Epithelial cell of esophagus (primary cell): ENCODE measurements around the gene BPGM.
"Not testable (repeated sequence)": the region's sequence is repeated elsewhere in the genome, so short reads cannot be mapped to it uniquely, and the experiment has no call there.

Experiments
- DNase-seq: peaks from one replicate; pipeline ENCODE4 v3.0.0; 2010; ENCODE audit warnings: low read depth
- H3K4me3 ChIP-seq: 2 replicates; pipeline ENCODE4 v1.5.1; 2011; ENCODE audit warnings: mild to moderate bottlenecking, low read length, control low read depth
- CTCF ChIP-seq: IDR thresholded peaks from 2 replicates; pipeline ENCODE4 v1.5.1; 2011; ENCODE audit warnings: low read depth, mild to moderate bottlenecking, low read length, control low read depth, inconsistent platforms; ENCODE audit not compliant: insufficient read depth; ENCODE audit errors: missing control alignments

The BPGM gene

GRCh38 chr7:134639683-134640279 lies 6.9 kb upstream of the BPGM start:
- no peak overlapping the region for H3K4me3 ChIP-seq
- DNase-seq: no peak
- TF ChIP-seq CTCF: no peak

GRCh38 chr7:134640842-134641715 lies 5.6 kb upstream of the BPGM start:
- TF ChIP-seq CTCF: no peak
- no peak overlapping the region for H3K4me3 ChIP-seq
- DNase-seq: no peak

GRCh38 chr7:134641981-134642380 lies 4.7 kb upstream of the BPGM start:
- not testable (repeated sequence) for DNase-seq

GRCh38 chr7:134643131-134643530 lies 3.5 kb upstream of the BPGM start:
- no peak for TF ChIP-seq CTCF
- peak; percentile 57 for DNase-seq
- no peak overlapping the region for H3K4me3 ChIP-seq

More at GRCh38 chr7:134641981-134642380, 4.7 kb upstream of the BPGM start:
- not testable (repeated sequence) for H3K4me3 ChIP-seq

GRCh38 chr7:134645478-134645877 lies 1.2 kb upstream of the BPGM start:
- no peak for TF ChIP-seq CTCF
- H3K4me3 ChIP-seq: peak overlapping the region; percentile 89
- DNase-seq: peak; percentile 51

GRCh38 chr7:134645935-134646334 lies 718 bp upstream of the BPGM start:
- no peak for TF ChIP-seq CTCF
- H3K4me3 ChIP-seq: peak overlapping the region; percentile 89
- peak; percentile 38 for DNase-seq

GRCh38 chr7:134648456-134648855 lies 1.8 kb downstream of the BPGM start:
- no peak for TF ChIP-seq CTCF
- DNase-seq: no peak
- no peak overlapping the region for H3K4me3 ChIP-seq
